NOMO-1 (cell line): Measurements from ENCODE around the gene CDH23.

ENCODE experiments used
- DNase-seq, 2 experiments: peaks; one replicate each; lab custom pipeline; 2025; ENCODE audit not compliant: unreplicated experiment in 2 of 2; lab: John Stamatoyannopoulos, UW

The CDH23 gene

GRCh38 chr10:71549766-71550533 is 153.2 kb downstream of the CDH23 start:
- no peak for DNase-seq

GRCh38 chr10:71550628-71551027 is 153.9 kb downstream of the CDH23 start:
- no peak for DNase-seq

GRCh38 chr10:71551970-71552369 is 155.2 kb downstream of the CDH23 start:
- no peak for DNase-seq

- no peak for DNase-seq
Measured at GRCh38 chr10:71553432-71553831, 156.7 kb downstream of the CDH23 start.

GRCh38 chr10:71554671-71555070 is 158.0 kb downstream of the CDH23 start:
- DNase-seq = no peak

GRCh38 chr10:71555087-71555723 is 158.5 kb downstream of the CDH23 start:
- DNase-seq = no peak

GRCh38 chr10:71555724-71556119 is 159.0 kb downstream of the CDH23 start:
- no peak for DNase-seq

- no peak for DNase-seq
Measured at GRCh38 chr10:71558991-71559390, 162.3 kb downstream of the CDH23 start.

GRCh38 chr10:71561003-71561574 is 164.4 kb downstream of the CDH23 start:
- DNase-seq = peak; percentile 7 to 10

GRCh38 chr10:71562181-71562580 is 165.5 kb downstream of the CDH23 start:
- no peak for DNase-seq

GRCh38 chr10:71562904-71563303 is 166.2 kb downstream of the CDH23 start:
- DNase-seq = no peak

GRCh38 chr10:71564194-71564820 is 167.6 kb downstream of the CDH23 start:
- no peak for DNase-seq

- no peak for DNase-seq
Measured at GRCh38 chr10:71565284-71566000, 168.7 kb downstream of the CDH23 start.

- no peak for DNase-seq
Measured at GRCh38 chr10:71567006-71567405, 170.3 kb downstream of the CDH23 start.

- DNase-seq = no peak
Measured at GRCh38 chr10:71568896-71569492, 172.3 kb downstream of the CDH23 start.

- DNase-seq = peak in 1 of 2 experiments; percentile 47
Measured at GRCh38 chr10:71569775-71570588, 173.3 kb downstream of the CDH23 start.

- DNase-seq = no peak
Measured at GRCh38 chr10:71571460-71572175, 174.9 kb downstream of the CDH23 start.

GRCh38 chr10:71572962-71573361 is 176.2 kb downstream of the CDH23 start:
- no peak for DNase-seq
